Measurements from ENCODE around the gene TXNRD2.

DNA sequence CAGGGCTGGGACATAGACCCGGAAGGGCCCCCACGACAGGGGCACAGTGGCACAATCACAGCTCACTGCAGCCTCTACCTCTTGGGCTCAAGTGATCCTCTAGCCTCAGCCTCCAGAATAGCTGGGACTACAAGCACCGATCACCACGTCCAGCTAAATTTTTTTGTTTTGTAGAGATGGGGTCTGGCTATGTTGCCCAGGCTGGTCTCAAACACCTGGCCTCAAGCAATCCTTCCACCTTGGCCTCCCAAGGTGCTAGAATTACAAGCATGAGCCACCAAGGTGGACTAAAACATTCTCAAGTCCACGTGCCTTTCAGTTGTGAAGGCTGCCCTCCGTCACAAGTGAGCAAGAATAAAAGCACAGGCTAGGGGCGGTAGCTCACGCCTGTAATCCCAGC, 10.1 kb downstream of the TXNRD2 start:
- TF ChIP-seq YY1 (IDR thresholded peaks at IDR 0.05; ENCODE audit: insufficient read depth, insufficient read length) (no peak), ZNF274 (IDR thresholded peaks at IDR 0.05; ENCODE audit: low read depth, low read length) (no peak), SUZ12 (IDR thresholded peaks at IDR 0.05; ENCODE audit: extremely low read depth, insufficient read depth, insufficient read length) (no peak)

Measured in NT2/D1 (cell line).